ENCODE results near the gene NRBF2.
"Not testable (repeated sequence)": the region's sequence is repeated elsewhere in the genome, so short reads cannot be mapped to it uniquely, and the experiment has no call there.

The NRBF2 gene

DNA sequence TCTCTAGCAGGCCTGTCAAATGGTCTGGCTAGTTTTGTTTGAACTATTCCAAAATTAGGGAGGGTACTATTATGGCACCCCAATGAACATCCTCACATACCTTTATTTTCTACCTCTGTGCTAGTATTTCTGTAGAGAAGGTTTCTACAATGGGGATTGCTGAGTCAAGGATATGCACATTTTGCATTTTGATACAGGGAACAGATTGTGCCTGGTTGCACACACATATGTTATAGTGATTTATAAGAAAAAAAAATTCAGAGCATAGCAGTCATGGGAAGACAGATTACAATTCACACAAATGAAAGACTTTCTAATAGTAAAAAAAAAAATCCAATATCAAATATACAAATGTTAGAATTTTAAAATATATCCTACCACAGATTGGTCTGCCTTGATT lies 14.1 kb upstream of the NRBF2 start:
- no peak for DNase-seq

DNA sequence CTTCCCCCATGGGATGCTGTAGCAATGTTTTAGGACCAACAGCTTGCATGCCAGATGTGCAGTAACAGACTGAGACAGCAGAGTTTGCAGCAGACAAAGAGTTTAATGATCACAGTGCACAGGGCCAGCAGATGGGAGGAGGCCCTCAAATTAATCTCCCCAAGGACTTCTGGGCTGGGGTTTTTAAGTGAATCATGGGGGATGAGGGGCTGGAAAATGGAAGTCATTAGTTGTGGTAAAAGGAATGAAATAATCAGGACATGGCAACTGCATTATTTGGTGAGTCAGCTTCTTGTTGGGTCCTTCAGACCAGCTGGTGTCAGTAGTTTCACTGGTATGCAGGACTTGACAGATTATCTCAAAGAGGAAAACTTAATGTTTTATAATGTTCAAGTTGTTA lies 12.6 kb upstream of the NRBF2 start:
- no peak for DNase-seq

DNA sequence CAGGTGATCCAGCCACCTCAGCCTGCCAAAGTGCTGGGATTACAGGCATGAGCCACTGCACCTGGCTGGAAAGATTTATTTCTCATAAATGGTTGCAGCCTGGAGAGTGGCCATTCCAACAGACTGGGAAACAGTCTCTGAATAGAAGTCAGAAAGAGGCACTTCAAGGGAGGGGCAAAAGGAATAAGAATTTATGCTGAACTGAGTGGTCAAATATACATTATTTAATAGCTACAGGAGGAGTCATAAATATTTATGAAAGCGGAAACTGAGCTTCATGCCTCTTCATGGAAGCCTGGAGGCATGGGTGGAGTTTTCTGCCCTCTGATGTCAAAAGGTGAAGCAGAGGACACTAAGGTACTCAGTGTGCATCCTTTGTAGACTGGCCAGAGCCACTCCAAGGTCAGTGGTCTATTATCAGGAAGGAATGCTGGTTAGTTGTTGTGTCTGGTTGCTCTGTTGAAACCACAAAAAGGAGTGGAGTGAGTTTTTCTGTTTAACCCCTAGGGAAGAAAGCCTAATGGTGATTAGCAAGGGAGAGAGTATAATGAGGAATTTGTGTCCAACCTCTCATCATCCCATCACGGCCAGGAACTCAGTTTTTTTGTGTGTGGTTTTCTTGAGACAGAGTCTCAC lies 9.3 kb upstream of the NRBF2 start:
- no peak for DNase-seq

DNA sequence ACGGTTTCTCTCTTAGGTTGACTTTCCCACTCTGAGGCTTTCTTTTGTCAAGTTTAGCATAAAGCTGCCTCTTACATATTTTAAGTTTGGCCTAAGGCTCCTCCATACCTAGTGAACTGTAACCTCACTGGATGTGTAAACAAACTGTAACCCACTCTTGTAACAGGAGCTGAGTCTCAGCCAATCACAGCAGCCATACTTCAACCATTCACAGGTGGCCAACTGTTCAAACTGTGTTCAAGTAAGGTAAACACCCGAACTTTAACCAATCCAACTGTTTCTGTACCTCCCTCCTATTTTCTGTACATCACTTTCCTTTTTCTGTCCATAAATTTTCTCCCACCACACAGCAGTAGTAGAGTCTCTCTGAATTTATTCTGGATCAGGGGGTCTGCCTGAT lies 7.7 kb upstream of the NRBF2 start:
- DNase-seq: no peak

DNA sequence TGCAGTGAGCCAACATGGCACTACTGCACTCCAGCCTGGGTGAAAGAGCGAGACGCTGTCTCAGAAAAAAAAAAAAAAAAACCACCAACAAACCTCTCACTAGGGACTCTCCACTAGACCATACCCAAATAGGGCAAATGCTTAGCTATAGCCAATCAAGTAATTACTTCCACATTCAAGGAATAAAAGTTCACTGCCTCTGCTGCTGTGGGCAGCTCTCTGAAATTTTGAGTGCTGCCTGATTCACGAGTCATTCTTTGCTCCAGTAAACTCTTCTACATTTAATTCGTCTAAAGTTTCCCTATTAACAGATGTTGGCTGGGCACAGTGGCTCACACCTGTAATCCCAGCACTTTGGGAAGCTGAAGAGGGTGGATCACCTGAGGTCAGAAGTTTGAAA lies 4.7 kb upstream of the NRBF2 start:
- DNase-seq: no peak

DNA sequence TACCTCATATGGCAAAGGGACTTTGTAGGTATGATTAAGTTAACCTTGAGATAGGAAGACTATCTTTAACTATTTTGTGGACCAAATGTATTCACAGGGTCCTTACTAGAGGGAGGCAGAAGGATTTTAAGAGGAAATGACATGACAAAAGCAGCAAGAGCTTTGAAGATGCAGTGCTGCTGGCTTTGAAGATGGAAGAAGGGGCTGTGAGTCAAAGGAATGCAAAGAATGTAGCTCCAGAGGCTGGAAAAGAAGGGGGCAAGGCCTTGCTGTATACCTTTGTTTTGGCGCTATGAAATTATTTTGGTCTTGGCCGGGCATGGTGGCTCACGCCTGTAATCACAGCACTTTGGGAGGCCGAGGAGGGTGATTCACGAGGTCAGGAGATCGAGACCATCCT lies 3.2 kb upstream of the NRBF2 start:
- DNase-seq: no peak

DNA sequence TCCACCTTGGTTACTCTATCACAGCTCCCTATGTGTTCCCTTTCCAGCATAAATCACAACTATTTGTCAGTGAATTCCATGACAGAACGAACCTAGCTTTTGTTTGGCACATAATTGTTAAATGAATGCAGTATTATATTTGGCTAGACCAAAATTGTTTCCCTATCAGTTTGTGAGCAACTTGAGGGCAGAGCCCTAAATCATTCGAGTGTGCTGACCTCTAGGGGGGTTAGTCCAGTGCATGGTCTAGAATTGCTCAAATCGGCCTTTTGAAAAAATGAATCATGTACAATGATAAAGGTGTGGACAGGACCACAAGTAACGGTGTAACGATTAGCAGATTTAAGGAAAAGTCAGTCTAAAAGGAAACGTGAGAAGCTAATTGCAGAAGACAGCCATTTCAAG lies 475 bp upstream of the NRBF2 start:
- DNase-seq: no peak

DNA sequence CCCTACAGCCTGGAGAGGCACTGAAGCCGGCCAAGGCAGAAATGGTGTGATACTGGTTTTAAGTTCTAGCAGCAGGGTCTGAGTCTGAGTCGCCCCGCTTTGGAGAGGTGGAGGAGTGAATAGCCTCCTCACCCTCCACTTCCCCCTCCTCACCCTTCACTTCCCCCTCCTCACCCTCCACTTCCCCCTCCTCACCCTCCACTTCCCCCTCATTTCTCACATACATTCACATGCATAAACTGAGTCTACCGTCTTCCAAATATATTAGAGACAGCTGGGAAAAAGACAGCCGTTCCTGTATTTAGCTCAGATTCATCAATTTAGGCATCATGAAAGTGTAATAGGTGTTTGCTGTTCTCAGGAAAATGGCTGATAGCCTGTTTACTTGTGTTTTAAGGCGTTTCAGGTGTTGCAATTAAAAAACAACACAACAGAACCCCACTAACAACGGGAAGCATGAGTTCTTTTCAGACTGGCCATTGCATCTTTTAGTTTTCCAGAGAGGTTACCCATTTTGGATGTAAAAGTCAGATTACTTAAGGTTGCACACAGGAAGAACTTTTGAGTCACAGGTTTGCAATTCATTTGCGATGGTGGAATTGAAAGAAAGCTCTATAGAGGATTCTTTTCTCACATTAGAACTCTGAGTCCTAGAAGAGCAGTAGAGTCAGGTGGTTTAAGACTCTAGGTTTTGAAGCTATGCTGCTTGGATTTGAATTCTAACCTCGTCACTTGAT lies 861 bp downstream of the NRBF2 start:
- DNase-seq: no peak

DNA sequence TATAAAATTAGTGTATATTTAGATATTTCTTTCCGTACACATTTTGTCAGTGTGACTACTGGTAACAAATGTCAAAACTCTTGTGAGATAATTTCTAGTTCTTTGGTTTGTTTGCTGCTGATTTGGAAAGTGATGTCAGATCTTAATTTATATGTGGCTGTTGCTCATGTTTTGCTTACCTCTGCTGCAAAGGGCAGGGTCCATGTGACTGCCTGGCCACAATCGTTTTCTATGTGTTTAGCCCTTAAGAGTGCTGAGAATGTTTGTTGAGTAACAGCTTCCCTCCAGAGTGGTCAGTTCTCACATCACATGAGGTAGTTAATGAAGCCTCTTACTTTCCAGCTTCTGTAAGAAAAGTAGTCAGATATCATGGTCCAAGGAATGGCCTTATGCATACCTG lies 4.2 kb downstream of the NRBF2 start:
- no peak for DNase-seq

DNA sequence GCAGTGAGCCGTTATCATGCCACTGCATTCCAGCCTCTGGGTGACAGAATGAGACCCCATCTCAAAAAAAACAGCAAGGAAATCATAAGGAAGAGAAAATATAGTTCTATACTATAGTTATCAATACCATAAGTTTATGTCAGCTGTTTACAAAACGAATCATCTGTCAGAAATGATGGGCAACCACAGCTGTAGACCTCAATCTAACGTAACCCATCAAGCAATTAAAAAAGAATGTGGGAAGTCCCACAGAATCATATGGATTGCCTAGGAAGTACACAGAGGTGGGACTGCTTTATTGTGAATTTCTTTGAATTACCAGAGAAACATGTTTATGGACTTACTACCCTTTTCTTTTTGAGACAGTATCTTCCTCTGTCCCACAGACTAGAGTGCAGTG lies 6.9 kb downstream of the NRBF2 start:
- DNase-seq: no peak

DNA sequence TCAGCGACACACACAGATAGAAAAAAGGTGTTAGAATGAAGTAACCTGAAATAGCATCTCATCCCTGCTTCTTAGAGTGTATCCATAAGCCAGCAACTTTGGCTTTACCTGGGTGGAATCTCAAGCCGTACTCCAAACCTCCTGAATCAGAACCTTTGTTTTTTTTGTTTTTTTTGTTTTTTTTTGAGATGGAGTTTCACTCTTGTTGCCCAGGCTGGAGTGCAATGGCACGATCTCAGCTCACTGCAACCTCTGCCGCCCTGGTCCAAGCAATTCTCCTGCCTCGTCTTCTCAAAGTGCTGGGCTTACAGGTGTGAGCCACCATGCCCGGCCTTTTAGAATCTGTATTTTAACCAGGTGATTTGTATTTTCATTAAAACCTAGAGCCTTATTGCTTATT lies 9.0 kb downstream of the NRBF2 start:
- no peak for DNase-seq

DNA sequence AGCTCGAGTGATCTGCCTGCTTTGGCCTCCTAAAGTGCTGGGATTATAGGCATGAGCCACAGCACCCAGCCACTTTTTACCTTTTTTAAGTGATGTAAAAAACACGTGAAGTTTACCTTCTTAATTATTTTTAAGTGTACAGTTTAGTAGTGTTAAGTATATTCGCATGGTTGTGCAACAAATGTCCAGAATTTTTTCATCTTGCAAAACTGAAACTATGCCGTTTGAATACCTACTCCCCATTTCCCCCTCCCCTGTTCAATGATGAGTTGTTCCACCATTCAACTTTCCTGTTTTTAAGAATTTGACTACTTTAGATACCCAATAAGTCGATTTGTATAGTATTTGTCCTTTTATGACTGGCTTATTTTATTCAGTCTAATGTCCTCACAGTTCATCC lies 10.9 kb downstream of the NRBF2 start:
- no peak for DNase-seq

DNA sequence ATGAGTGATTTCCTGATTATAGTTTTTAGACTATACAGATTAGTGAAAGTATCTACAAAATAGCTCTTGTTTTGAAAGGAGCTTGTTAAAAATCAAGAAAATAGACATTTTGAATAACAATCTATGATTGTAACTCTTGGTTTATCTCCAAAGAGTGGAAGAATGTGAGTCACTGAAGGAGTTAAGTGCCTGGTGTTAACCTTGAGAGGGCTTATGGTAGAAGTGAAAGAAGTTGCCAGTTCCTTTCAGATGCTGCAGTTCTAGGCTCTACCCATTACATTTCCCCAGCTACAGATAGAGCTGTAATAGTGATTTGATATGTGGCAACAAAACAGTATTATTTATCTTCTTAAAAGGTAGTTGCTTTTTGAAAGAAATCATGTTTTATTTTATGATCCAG lies 12.7 kb downstream of the NRBF2 start:
- DNase-seq: no peak

DNA sequence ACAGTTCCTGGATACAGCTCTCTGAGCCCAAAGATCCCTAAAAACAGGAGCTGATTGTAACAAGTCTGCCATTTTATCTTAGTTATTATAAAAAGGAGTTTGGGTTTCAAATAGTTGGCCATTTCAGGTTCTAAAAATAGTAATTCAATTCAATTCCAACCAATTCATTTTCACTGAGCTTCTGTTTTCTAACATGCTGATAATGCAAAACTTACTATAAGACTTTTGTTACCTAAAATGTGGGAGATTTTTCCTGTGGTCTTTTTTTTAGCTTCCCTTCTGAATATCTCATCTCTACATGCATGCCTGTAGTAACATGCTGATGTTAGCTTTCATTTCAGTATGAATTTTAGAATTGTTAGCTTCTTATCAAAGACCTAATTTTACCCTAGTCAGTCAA lies 13.4 kb downstream of the NRBF2 start:
- DNase-seq: no peak

DNA sequence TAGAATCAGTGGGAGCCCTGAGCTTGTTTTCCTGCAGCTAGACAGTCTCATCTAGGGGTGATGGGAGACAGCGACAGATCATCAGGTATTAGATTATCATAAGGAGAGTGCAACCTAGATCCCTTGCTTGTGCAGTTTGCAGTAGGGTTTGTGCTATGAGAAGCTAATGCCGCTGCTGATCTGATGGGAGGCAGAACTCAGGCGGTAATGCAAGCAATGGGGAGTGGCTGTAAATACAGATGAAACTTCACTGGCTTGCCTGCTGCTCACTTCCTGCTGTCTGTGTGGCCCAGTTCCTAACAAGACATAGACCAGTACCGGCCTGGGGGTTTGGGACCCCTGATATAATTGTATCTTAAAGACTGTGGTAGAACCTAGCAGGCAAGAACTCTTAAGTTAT lies 17.6 kb downstream of the NRBF2 start:
- DNase-seq: no peak

DNA sequence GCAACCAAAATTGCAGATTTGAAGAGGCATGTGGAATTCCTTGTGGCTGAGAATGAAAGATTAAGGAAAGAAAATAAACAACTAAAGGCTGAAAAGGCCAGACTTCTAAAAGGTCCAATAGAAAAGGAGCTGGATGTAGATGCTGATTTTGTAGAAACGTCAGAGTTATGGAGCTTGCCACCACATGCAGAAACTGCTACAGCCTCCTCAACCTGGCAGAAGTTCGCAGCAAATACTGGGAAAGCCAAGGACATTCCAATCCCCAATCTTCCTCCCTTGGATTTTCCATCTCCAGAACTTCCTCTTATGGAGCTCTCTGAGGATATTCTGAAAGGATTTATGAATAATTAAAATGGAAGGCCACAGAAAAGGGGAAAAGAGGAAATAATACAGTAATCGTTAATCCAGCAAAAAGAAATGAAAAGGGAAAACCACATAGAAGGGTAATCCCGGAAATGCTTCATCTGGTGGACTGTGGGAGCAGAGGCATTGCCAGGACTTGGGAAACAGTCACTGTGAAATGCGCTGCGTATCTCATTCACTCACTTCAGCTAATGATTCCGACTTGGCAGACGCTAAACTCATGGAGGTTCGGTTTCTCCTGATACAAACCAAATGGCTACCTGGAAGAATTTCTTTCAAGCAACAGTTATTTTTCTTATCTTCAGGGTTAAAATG lies 20.9 kb downstream of the NRBF2 start:
- DNase-seq: not testable (repeated sequence)

DNA sequence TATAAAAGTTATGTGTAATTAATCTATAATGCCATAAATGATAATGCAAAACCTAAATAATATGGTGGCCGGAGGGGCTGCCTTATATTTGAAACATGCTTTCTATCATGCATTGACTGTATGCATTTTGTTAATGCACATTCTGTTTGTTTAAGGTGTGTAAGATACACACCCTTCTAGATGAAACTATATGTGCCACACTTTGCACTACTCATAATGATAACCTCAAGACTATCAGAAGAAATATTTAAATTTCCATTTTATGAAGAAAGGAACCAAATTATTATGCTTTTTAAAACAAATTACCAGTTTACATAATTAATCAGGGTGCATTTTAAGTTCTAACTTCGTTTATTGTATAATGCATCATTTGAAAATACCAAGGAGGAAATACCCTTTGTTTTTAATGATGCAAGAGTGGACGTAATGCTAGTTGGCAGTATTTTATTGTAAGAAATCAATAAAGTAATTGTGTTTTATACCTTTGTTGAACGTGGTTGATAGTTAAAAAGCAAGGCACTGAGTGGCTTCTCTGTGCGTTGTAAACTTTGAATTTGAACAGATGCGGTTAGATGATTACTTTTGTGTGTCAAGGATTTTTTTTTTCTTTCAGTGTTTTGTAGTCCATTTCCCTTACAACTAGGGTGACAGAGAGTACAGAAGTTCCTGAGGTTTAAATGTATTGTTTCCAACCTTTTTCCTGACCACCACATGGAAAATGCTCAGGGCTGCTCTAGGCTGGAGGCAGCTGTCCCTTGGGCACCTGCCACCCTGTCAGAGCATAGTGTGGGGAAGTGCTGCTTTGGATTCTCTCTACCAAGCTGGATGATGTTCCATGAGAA lies 21.6 kb downstream of the NRBF2 start:
- DNase-seq: no peak

DNA sequence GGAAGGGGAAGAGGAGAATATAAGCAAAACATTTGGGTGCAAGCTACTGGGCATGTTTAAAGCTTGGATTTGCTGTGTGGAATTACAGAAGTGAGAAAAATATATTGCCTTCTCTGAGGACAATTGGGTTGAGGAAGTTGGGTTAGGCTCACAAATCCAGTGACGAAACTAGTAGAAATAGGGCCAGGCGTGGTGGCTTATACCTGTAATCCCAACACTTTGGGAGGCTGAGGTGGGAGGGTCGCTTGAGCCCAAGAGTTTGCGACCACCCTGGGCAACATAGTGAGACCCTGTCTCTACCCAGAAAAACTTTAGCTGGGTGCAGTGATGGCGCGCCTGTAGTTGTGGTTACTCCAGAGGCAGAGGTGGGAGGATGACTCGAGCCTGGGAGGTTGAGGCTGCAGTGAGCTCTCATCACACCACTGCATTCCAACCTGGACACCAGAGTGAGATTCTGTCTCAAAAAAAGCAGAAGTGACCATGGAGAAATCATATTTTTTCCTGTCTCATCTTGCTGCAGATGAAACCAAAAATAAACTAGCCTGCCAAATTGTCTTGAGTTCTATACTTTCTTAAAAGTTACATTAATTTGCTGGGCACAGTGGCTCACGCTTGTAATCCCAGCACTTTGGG lies 22.4 kb downstream of the NRBF2 start:
- no peak for DNase-seq

DNA sequence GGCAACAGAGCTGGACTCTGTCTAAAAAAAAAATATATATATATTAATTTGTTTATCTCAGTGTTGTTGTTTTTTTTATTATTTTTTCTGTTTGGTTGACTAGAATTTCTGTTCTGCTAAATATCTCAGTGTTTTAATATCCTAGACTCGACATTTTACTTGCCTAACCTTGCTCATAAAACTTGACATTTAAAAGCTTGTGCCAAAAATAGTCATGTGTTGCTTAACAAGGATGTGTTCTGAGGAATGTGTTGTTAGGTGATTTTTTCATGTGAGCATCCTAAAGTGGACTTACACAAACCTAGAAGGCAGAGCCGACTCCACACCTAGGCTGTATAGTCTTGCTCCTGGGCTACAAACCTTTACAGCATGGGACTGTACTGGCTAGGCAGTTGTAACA lies 23.1 kb downstream of the NRBF2 start:
- DNase-seq: no peak

DNA sequence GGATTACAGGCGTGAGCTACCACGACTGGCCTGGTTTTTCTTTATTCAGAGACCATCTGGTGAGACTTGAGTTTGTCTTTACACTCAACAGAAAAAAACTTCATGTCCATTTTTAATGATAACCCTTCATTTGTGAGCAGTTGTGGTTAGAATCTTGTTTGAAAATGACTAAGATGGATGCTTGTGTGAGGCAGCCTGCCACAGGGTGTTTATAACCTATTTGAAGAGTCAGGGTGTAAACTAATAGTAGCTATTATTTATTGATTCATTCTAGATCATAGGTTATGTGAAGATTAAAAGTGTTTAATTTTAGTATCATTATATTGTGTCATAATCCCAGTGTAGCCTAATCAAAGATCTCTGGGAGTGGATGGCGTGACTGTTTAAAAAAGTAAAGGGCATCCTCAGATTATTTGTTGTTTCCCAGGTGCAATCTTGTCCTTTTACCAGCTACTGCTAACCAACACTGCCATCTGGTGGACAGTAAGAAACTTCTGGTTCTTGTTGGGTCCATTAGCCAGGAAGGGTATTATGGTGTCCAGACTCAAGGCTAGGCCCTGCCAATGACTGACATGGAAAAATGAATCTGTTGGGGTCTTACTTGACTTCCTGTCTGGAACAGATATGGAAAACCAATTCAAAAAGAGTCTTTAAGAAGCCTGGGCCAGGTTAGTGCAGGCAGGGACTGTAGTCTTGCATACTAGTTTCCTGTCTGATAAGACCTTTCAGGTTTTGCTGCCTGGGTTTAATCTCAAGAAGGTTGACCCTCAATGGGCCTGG lies 24.9 kb downstream of the NRBF2 start:
- DNase-seq: no peak

DNA sequence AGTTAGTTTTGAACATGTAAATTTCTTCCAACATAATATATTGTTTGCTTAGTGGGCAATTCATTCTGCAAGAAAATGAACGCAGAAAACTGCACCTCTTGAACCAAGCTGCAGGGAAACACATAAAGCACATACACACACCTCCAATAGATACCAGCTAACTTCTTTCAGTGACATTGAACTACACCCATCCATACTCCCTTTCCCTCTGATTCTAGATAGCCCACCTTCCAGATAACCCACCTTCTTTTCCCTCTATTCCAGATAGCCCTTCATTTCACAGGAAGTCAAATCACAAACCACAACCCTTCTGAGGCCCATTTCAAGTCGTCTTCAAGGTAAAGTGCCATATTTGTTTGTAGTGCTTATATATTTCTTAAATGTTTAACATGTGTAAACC lies 28.5 kb downstream of the NRBF2 start:
- DNase-seq: no peak

DNA sequence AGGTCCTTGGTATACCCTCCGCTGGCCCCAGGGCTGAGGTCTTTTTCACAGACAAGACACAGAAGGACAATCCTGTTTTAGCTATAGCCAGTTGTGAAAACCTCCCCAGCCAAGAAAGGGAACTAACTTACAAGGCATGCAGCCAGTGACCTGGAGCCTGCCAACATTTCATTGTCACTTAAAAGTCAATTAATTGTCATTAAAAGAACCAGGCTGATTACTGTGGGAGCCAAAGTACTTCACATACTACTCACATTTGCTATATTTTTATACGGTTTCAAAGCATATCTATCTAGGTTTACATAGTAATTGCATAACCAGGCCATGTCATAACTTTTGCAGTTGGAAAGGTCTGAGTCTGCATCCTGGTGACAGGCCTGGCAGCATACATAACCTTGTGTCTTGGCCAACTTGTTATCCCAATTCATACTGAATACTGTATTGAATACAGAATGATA lies 31.1 kb downstream of the NRBF2 start:
- no peak for DNase-seq

All from stimulated activated CD4-positive, alpha-beta T cell treated with anti-CD3 and anti-CD28 coated beads, Interleukin-4, amount 100 ng/mL, for 1 hour (primary cell).